NK-92 (cell line): ENCODE data around the gene ISG15.

Experiments
- DNase-seq: peaks from one replicate; lab custom pipeline; 2025; ENCODE audit not compliant: unreplicated experiment; lab: John Stamatoyannopoulos, UW

The ISG15 gene

GRCh38 chr1:1013105-1013921 lies at the start of gene ISG15:
Gene ISG15, plus strand, starts transcription at chr1:1013497. Its CDS starts 77 bp downstream, at chr1:1013574.
- peak; percentile 54 for DNase-seq

- DNase-seq: no peak
These were observed 49.4 kb upstream of the ISG15 start for GRCh38 chr1:963746-964525.

- DNase-seq: no peak
These were observed 48.4 kb upstream of the ISG15 start for GRCh38 chr1:964691-965525.

GRCh38 chr1:965526-966134 lies 47.7 kb upstream of the ISG15 start:
- no peak for DNase-seq

- no peak for DNase-seq
These were observed 47.1 kb upstream of the ISG15 start, which contains the start of gene PLEKHN1 for GRCh38 chr1:966135-966703. Gene PLEKHN1, plus strand, starts transcription at chr1:966482. Its CDS starts 50 bp downstream, at chr1:966532.

- no peak for DNase-seq
These were observed 46.5 kb upstream of the ISG15 start for GRCh38 chr1:966704-967300.

- no peak for DNase-seq
These were observed 45.6 kb upstream of the ISG15 start for GRCh38 chr1:967466-968343.

- DNase-seq: no peak
These were observed 43.9 kb upstream of the ISG15 start for GRCh38 chr1:969260-969855.

GRCh38 chr1:970242-970972 lies 42.9 kb upstream of the ISG15 start:
- no peak for DNase-seq

GRCh38 chr1:970973-971730 lies 42.1 kb upstream of the ISG15 start:
- no peak for DNase-seq

- DNase-seq: no peak
These were observed 41.4 kb upstream of the ISG15 start for GRCh38 chr1:971751-972506.

GRCh38 chr1:972726-973458 lies 40.4 kb upstream of the ISG15 start:
- DNase-seq: no peak

- DNase-seq: no peak
These were observed 39.6 kb upstream of the ISG15 start for GRCh38 chr1:973459-974292.

- no peak for DNase-seq
These were observed 39.0 kb upstream of the ISG15 start for GRCh38 chr1:974293-974640.

GRCh38 chr1:974687-975328 lies 38.5 kb upstream of the ISG15 start:
- DNase-seq: no peak
